Nephron progenitor cell (in vitro differentiated cells): ENCODE data around the gene FARP1.

Experiments used
- DNase-seq: peaks from one replicate; pipeline ENCODE4 v3.0.0; 2021
- H3K27ac Mint-ChIP-seq: 2 replicates; pipeline ENCODE4 v1.8.0; 2021; ENCODE audit warnings: mild to moderate bottlenecking, moderate library complexity, mixed read lengths
- H3K27me3 Mint-ChIP-seq: 2 replicates; pipeline ENCODE4 v1.8.0; 2021; ENCODE audit warnings: mild to moderate bottlenecking, low read depth, mixed read lengths; ENCODE audit not compliant: poor library complexity
- H3K36me3 Mint-ChIP-seq: 2 replicates; pipeline ENCODE4 v1.8.0; 2021; ENCODE audit warnings: low read depth, mixed read lengths
- H3K4me1 Mint-ChIP-seq: 2 replicates; pipeline ENCODE4 v1.8.0; 2021; ENCODE audit warnings: mixed read lengths
- H3K4me3 Mint-ChIP-seq: 2 replicates; pipeline ENCODE4 v1.8.0; 2021; ENCODE audit warnings: mild to moderate bottlenecking, moderate library complexity, mixed read lengths
- H3K9me3 Mint-ChIP-seq: 2 replicates; pipeline ENCODE4 v1.8.0; 2021; ENCODE audit warnings: mild to moderate bottlenecking, moderate library complexity, mixed read lengths
- TF ChIP-seq, protein P1 (sequence below): fragments of 200-600 bp; sonication (generic); IDR thresholded peaks from 2 replicates; pipeline ENCODE4 v1.5.0; 2021; ENCODE audit warnings: antibody characterized with exemption

The FARP1 gene

DNA sequence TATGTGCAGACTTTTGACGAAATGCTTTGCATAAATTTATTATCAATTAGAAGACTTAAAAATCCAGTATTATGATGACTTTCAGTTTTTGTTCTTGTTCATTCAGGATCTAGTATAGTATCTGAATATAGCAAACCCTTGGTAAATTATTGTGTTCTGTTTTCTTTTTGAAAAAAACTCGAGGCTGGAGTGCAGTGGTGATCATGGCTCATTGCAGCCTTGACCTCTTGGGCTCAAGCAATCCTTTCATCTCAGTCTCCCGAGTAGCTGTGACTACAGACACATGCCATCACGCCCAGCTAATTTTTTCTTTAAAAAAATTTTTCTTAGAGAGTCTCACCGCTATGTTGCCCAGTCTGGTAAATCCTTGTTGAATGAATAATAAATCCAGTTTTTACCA, 4.6 kb downstream of the FARP1 start:
- Mint-ChIP-seq H3K27ac (no peak overlapping the region), H3K4me3 (peak overlapping the region; percentile 9)
- TF ChIP-seq, protein P1, sequence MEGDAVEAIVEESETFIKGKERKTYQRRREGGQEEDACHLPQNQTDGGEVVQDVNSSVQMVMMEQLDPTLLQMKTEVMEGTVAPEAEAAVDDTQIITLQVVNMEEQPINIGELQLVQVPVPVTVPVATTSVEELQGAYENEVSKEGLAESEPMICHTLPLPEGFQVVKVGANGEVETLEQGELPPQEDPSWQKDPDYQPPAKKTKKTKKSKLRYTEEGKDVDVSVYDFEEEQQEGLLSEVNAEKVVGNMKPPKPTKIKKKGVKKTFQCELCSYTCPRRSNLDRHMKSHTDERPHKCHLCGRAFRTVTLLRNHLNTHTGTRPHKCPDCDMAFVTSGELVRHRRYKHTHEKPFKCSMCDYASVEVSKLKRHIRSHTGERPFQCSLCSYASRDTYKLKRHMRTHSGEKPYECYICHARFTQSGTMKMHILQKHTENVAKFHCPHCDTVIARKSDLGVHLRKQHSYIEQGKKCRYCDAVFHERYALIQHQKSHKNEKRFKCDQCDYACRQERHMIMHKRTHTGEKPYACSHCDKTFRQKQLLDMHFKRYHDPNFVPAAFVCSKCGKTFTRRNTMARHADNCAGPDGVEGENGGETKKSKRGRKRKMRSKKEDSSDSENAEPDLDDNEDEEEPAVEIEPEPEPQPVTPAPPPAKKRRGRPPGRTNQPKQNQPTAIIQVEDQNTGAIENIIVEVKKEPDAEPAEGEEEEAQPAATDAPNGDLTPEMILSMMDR = peak; percentile 6

DNA sequence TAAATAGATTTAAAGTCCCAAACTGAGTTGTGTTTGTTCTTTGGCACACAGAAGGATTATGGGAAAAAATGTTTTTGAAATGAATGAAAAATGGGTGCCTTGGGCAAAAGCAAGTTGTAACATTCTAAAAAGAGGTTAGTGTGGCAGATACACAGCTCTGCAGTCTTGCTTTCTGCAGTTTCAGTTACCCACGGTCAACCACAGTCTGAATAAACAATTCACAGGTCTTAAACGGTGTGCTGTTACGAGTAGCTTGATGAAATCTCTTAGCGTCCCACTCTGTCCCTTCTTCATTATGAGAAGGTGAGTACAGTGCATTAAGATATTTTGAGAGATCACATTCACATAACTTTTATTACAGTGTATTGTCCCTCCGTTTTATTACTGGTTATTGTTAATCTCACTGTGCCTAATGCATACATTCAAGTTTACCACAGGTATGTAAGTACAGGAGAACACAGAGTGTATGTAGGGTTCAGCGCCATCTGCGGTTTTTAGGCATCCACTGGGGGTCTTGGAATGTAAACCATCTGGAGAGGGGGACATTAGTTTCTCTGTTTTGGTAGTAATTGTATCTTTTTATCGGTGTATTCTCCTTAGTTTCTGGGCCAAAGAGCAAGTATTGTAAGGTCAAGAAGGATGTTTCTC, 8.1 kb downstream of the FARP1 start:
- Mint-ChIP-seq H3K9me3 (peaks cover 4% of the 10 kb centered on the region), H3K36me3 (peaks cover 63% of the 10 kb centered on the region), H3K4me3 (no peak overlapping the region), H3K4me1 (peaks cover 56% of the 10 kb centered on the region), H3K27me3 (no peaks in the 10 kb centered on the region), H3K27ac (peak overlapping the region; percentile 58)
- TF ChIP-seq, protein P1 = no peak
- DNase-seq = no peak

More for the DNA sequence above, 4.6 kb downstream of the FARP1 start:
- H3K36me3 Mint-ChIP-seq = peaks cover 42% of the 10 kb centered on the region
- H3K4me1 Mint-ChIP-seq = peaks cover 72% of the 10 kb centered on the region
- no peaks in the 10 kb centered on the region for H3K27me3 Mint-ChIP-seq
- DNase-seq = no peak
- peaks cover 4% of the 10 kb centered on the region for H3K9me3 Mint-ChIP-seq

DNA sequence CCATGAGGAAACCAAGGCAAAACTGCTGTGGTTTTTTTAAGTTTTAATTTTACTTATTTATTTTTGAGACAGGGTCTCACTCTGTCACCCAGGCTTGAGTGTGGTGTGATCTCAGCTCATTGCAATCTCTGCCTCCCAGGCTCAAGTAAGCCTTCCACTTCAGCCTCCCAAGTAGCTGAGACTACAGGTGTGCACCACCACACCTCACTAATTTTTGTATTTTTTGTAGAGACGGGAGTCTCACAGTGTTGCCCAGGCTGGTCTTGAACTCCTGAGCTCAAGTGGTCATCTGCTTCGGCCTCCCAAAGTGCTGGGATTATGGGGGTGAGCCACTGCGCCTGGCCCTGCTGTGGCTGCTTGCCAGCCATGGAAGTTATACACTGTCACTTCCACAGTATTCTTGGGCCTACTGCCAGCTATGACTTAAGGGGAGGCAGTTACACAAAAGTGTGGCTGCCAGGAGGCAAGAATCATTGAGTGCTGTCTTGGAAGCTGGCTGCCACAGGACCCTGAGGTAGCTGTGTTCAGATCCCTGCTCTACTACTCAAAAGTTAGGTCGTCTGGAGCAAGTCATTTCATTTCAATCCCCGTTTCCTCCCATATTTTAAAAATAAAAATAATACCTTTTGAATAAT, 12.7 kb downstream of the FARP1 start:
- Mint-ChIP-seq H3K4me3 (no peak overlapping the region), H3K27me3 (no peaks in the 10 kb centered on the region), H3K9me3 (no peaks in the 10 kb centered on the region), H3K27ac (no peak overlapping the region), H3K4me1 (peaks cover 41% of the 10 kb centered on the region), H3K36me3 (peaks cover 53% of the 10 kb centered on the region)
- DNase-seq = no peak
- TF ChIP-seq, protein P1 = no peak

DNA sequence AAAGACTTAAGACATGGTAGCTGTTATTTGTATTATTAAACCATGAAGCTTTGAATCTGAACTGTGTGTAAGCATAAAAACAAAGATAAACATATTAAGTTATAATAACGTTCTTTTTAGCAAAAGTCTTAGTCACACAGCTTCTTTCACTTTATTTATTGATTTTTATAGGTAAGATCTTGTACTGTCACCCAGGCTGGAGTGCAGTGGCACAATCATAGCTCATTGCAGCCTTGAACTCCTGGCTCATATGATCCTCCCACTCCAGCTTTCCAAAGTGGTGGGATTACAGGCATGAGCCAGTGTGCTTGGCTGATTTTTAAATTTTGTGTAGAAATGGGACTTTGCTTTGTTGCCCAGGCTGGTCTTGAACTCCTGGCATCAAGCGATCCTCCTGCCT, 13.4 kb downstream of the FARP1 start:
- Mint-ChIP-seq H3K9me3 (peaks cover 3% of the 10 kb centered on the region), H3K4me1 (peaks cover 38% of the 10 kb centered on the region), H3K27ac (no peak overlapping the region), H3K36me3 (peaks cover 55% of the 10 kb centered on the region), H3K4me3 (no peak overlapping the region), H3K27me3 (no peaks in the 10 kb centered on the region)
- TF ChIP-seq, protein P1 = no peak
- DNase-seq = no peak

DNA sequence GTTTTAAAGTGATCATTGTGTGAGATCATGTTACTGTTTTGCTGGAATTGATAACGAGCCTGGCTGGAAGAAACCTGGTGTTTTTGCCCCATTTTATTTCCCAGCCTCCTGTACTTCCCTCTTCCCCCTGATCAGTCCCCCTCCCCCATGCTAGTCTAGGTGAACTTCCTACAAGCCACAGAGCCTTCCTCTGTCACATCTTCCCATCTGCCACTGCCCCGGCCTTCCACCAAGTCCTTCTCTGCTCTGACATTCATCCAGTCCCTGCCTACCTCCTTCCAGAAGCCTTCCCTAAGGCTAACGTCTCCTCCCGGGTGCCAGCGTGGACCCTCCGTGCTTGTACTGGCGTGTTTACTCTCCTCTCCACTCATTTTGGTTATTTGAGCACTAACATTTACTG, 14.3 kb downstream of the FARP1 start:
- Mint-ChIP-seq H3K4me1 (peaks cover 40% of the 10 kb centered on the region), H3K9me3 (peaks cover 9% of the 10 kb centered on the region)

More for the DNA sequence above, 14.3 kb downstream of the FARP1 start:
- H3K27me3 Mint-ChIP-seq = no peaks in the 10 kb centered on the region
- peak overlapping the region; percentile 63 for H3K27ac Mint-ChIP-seq
- H3K36me3 Mint-ChIP-seq = peaks cover 56% of the 10 kb centered on the region
- no peak for DNase-seq
- TF ChIP-seq, protein P1 = no peak
- peak overlapping the region; percentile 12 for H3K4me3 Mint-ChIP-seq
